ENCODE data around the gene OSBPL10. TPM values are rescaled to one million over a fixed set of nuclear protein-coding genes. Genes with fewer than 3 reads are reported as not detected.

Gene OSBPL10
- total RNA-seq, 2 experiments from 2014 or later: 65.7 to 170 TPM

GRCh38 chr3:31713816-31714215 lies 267.2 kb downstream of the OSBPL10 start:
- no peak for DNase-seq (ENCODE audit: low spot score)
- TF ChIP-seq CTCF (conservative IDR thresholded peaks at IDR 0.05; ENCODE audit: low read length) (no peak), EZH2phosphoT487 (IDR thresholded peaks at IDR 0.05; ENCODE audit: borderline replicate concordance, low read depth, low read length) (no peak)
- H3K79me2 ChIP-seq (ENCODE audit: insufficient read depth, low read depth, low read length): no peaks in the 10 kb centered on the region
- no peaks in the 10 kb centered on the region for H4K20me1 ChIP-seq (ENCODE audit: insufficient read depth, low read length)
- no peak overlapping the region for H2AFZ ChIP-seq (ENCODE audit: low read length)
- CTCF ChIA-PET (ENCODE audit: unreplicated experiment): no interaction called here
- POLR2A ChIA-PET: no interaction called here
- H3K9me3 ChIP-seq (ENCODE audit: low read length): no peaks in the 10 kb centered on the region
- H3K4me3 ChIP-seq (ENCODE audit: low read depth, low read length, poor library complexity, severe bottlenecking): no peak overlapping the region
- H3K9me2 ChIP-seq (ENCODE audit: insufficient read depth, low read length): no peaks in the 10 kb centered on the region
- no TSS peak for BruUV-seq (replicated peaks)
- peaks cover 84% of the 10 kb centered on the region for H3K36me3 ChIP-seq (ENCODE audit: insufficient read depth, low read length)
- H3K27ac ChIP-seq (ENCODE audit: low read depth, low read length, poor library complexity, severe bottlenecking): no peak overlapping the region
- H3K4me2 ChIP-seq (ENCODE audit: low read length): no peak overlapping the region
- H3K4me1 ChIP-seq (ENCODE audit: insufficient read depth, low read length, poor library complexity, severe bottlenecking): peaks cover 11% of the 10 kb centered on the region
- intact Hi-C loops (cut with micrococcal nuclease; ENCODE audit: unreplicated experiment): no loop called here

- POLR2A ChIA-PET: interaction anchor here (0.7 to 1.4 kb wide), 5 partner anchors 13 to 777 kb away, joined by 3 to 8 read pairs (median 4); no protein-coding TSS in a partner anchor
- CTCF ChIA-PET (ENCODE audit: unreplicated experiment): no interaction called here
These were observed 270.8 kb downstream of the OSBPL10 start for GRCh38 chr3:31710123-31710803.

More at GRCh38 chr3:31710123-31710803, 270.8 kb downstream of the OSBPL10 start:
- Histone ChIP-seq H3K27ac (ENCODE audit: low read depth, low read length, poor library complexity, severe bottlenecking) (no peak overlapping the region), H4K20me1 (ENCODE audit: insufficient read depth, low read length) (no peaks in the 10 kb centered on the region), H3K9me2 (ENCODE audit: insufficient read depth, low read length) (no peaks in the 10 kb centered on the region), H3K4me1 (ENCODE audit: insufficient read depth, low read length, poor library complexity, severe bottlenecking) (peaks cover 11% of the 10 kb centered on the region), H2AFZ (ENCODE audit: low read length) (no peak overlapping the region), H3K79me2 (ENCODE audit: insufficient read depth, low read depth, low read length) (no peaks in the 10 kb centered on the region), H3K9me3 (ENCODE audit: low read length) (no peaks in the 10 kb centered on the region), H3K4me2 (ENCODE audit: low read length) (no peak overlapping the region), H3K36me3 (ENCODE audit: insufficient read depth, low read length) (peaks cover 83% of the 10 kb centered on the region), H3K4me3 (ENCODE audit: low read depth, low read length, poor library complexity, severe bottlenecking) (no peak overlapping the region)
- TF ChIP-seq CTCF (conservative IDR thresholded peaks at IDR 0.05; ENCODE audit: low read length) (no peak), EZH2phosphoT487 (IDR thresholded peaks at IDR 0.05; ENCODE audit: borderline replicate concordance, low read depth, low read length) (no peak)
- DNase-seq (ENCODE audit: low spot score): peak; percentile 13
- intact Hi-C loops (cut with micrococcal nuclease; ENCODE audit: unreplicated experiment): no loop called here
- BruUV-seq (replicated peaks): no TSS peak
